GM12891 (cell line): ENCODE measurements around the gene FNBP1.

Experiments
- POLR2A ChIP-seq: IDR thresholded peaks from 2 replicates; pipeline ENCODE4 v1.6.1; 2011; ENCODE audit warnings: low read depth, low read length, control low read depth
- POLR2AphosphoS5 ChIP-seq: IDR thresholded peaks from 2 replicates; pipeline ENCODE4 v1.6.1; 2011; ENCODE audit warnings: low read depth, low read length, control low read depth
- POU2F2 ChIP-seq: IDR thresholded peaks from 2 replicates; pipeline ENCODE4 v1.6.1; 2011; ENCODE audit warnings: low read depth, mild to moderate bottlenecking, control low read depth, low read length, moderate library complexity
- TAF1 ChIP-seq: IDR thresholded peaks from 2 replicates; pipeline ENCODE4 v1.6.1; 2011; ENCODE audit warnings: low read depth, low read length, control low read depth

GRCh38 chr9:130053109-130053503 is 10.1 kb upstream of the FNBP1 start:
- no peak for TF ChIP-seq POLR2AphosphoS5
- no peak for TF ChIP-seq TAF1
- TF ChIP-seq POLR2A: no peak
- no peak for TF ChIP-seq POU2F2
